Measurements from ENCODE around the gene PCDH9.

PCDH9 gene

DNA sequence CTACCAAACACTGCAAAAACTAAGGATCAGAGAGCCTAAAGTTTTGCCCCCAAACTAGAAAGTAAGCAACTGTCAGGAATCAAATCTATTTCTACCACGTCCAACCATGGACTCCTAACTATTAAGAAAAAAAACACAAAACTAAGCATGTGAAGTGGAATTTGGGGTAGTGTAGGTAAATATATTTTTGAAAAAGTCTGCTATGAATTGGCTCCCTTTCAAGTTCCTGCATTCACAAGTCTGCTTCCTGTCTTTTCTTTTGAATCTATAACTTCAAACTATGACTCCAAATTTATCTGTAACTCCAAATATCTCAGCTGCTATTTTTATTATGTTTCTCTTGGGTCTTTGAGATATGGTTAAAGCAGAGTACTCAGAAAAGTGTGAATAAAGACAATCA, 47.0 kb downstream of the PCDH9 start:
- Histone ChIP-seq H3K27ac (replicated peaks) (no peak overlapping the region), H3K4me3 (replicated peaks; ENCODE audit: insufficient read depth, low read length) (no peak overlapping the region), H3K27me3 (ENCODE audit: insufficient read depth, poor library complexity, severe bottlenecking) (no peaks in the 10 kb centered on the region)
- TF ChIP-seq SPI1 (IDR thresholded peaks at IDR 0.05; ENCODE audit: borderline replicate concordance, low read depth) (no peak), GABPA (IDR thresholded peaks at IDR 0.05; ENCODE audit: low read depth) (no peak), POLR2AphosphoS5 (IDR thresholded peaks at IDR 0.05; ENCODE audit: low read depth) (no peak)
- TF ChIP-seq, protein P1, sequence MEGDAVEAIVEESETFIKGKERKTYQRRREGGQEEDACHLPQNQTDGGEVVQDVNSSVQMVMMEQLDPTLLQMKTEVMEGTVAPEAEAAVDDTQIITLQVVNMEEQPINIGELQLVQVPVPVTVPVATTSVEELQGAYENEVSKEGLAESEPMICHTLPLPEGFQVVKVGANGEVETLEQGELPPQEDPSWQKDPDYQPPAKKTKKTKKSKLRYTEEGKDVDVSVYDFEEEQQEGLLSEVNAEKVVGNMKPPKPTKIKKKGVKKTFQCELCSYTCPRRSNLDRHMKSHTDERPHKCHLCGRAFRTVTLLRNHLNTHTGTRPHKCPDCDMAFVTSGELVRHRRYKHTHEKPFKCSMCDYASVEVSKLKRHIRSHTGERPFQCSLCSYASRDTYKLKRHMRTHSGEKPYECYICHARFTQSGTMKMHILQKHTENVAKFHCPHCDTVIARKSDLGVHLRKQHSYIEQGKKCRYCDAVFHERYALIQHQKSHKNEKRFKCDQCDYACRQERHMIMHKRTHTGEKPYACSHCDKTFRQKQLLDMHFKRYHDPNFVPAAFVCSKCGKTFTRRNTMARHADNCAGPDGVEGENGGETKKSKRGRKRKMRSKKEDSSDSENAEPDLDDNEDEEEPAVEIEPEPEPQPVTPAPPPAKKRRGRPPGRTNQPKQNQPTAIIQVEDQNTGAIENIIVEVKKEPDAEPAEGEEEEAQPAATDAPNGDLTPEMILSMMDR (IDR thresholded peaks at IDR 0.05; ENCODE audit: insufficient read depth, low read length): no peak
- TF ChIP-seq, protein P2, sequence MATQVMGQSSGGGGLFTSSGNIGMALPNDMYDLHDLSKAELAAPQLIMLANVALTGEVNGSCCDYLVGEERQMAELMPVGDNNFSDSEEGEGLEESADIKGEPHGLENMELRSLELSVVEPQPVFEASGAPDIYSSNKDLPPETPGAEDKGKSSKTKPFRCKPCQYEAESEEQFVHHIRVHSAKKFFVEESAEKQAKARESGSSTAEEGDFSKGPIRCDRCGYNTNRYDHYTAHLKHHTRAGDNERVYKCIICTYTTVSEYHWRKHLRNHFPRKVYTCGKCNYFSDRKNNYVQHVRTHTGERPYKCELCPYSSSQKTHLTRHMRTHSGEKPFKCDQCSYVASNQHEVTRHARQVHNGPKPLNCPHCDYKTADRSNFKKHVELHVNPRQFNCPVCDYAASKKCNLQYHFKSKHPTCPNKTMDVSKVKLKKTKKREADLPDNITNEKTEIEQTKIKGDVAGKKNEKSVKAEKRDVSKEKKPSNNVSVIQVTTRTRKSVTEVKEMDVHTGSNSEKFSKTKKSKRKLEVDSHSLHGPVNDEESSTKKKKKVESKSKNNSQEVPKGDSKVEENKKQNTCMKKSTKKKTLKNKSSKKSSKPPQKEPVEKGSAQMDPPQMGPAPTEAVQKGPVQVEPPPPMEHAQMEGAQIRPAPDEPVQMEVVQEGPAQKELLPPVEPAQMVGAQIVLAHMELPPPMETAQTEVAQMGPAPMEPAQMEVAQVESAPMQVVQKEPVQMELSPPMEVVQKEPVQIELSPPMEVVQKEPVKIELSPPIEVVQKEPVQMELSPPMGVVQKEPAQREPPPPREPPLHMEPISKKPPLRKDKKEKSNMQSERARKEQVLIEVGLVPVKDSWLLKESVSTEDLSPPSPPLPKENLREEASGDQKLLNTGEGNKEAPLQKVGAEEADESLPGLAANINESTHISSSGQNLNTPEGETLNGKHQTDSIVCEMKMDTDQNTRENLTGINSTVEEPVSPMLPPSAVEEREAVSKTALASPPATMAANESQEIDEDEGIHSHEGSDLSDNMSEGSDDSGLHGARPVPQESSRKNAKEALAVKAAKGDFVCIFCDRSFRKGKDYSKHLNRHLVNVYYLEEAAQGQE (IDR thresholded peaks at IDR 0.05; ENCODE audit: insufficient replicate concordance, low read depth): no peak
- DNase-seq (ENCODE audit: low read depth in 1 of 2, low spot score in 1 of 2): no peak

DNA sequence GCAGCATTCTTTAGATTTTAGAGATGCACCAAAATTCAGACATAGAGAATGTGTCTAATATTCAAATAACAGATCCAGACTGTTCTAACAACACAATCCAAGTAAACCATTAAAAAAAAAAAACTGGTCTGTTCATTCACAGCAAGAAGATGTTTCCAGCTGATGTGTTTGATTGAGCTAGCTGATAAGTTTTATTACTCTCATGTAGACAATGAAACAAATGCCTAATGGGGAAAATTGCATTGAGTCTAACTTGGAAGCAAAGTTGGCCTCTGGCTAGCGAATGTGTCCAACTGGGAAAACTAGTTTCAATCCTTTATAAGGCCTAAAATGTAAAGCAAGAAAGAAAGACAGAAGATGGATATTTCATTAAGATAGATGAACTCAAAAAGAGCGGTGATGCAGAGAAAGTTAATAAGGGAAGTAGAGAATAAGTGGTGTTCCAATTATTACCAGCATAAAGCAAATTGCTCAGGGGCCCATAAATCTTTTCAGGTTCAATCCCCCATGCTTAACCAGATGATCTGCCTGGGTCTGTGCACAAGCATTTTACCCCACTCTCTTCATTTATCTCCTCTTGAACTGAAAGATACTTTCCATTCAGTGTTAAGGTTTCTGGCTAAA, 54.2 kb downstream of the PCDH9 start:
- Histone ChIP-seq H3K27ac (replicated peaks) (no peak overlapping the region), H3K4me3 (replicated peaks; ENCODE audit: insufficient read depth, low read length) (no peak overlapping the region), H3K27me3 (ENCODE audit: insufficient read depth, poor library complexity, severe bottlenecking) (no peaks in the 10 kb centered on the region)
- TF ChIP-seq SPI1 (IDR thresholded peaks at IDR 0.05; ENCODE audit: borderline replicate concordance, low read depth): no peak
- TF ChIP-seq, protein P1 (IDR thresholded peaks at IDR 0.05; ENCODE audit: insufficient read depth, low read length): no peak
- no peak for TF ChIP-seq POLR2AphosphoS5 (IDR thresholded peaks at IDR 0.05; ENCODE audit: low read depth)
- no peak for DNase-seq (ENCODE audit: low read depth in 1 of 2, low spot score in 1 of 2)

DNA sequence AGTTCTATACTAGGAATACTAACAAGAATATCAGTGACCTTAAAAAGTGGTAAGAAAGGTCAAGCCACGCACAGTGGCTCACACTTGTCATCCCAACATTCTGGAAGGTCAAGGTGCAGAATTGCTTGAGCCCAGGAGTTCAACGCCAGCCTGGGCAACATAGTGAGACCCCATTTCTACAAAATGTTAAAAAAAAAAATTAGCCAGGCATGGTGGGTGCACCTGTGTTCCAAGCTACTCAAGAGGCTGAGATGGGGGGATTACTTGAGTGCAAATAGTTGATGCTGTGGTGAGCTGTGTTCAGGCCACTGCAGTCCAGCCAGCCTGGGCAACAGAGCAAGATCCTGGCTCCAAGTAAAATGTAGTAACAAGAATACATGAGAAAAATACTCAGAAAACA, 61.8 kb downstream of the PCDH9 start:
- no peak for DNase-seq (ENCODE audit: low read depth in 1 of 2, low spot score in 1 of 2)
- Histone ChIP-seq H3K27me3 (ENCODE audit: insufficient read depth, poor library complexity, severe bottlenecking) (no peaks in the 10 kb centered on the region), H3K4me3 (replicated peaks; ENCODE audit: insufficient read depth, low read length) (no peak overlapping the region), H3K27ac (replicated peaks) (no peak overlapping the region)
- no peak for TF ChIP-seq POLR2AphosphoS5 (IDR thresholded peaks at IDR 0.05; ENCODE audit: low read depth)
- no peak for TF ChIP-seq SPI1 (IDR thresholded peaks at IDR 0.05; ENCODE audit: borderline replicate concordance, low read depth)
- no peak for TF ChIP-seq GABPA (IDR thresholded peaks at IDR 0.05; ENCODE audit: low read depth)
- TF ChIP-seq, protein P2 (IDR thresholded peaks at IDR 0.05; ENCODE audit: insufficient replicate concordance, low read depth): no peak
- TF ChIP-seq, protein P1 (IDR thresholded peaks at IDR 0.05; ENCODE audit: insufficient read depth, low read length): no peak

DNA sequence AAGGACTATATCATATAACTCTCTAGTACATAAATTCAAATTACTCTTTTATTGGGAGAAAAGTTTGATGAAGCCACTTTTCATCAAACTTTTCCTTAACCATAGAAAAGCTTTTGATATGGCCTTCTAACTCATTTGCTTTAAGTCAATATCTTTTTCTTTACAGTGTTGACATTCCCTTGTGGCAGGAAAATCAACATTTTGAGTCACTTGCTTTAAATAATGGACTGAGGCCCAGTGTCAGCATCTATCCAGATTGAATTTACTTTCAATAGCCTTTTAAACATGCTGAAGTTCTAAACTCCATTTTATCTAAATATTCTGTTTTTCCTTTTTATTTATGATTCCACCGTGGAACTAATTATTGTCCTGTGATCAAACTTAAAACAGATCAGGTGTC, 62.7 kb downstream of the PCDH9 start:
- TF ChIP-seq SPI1 (IDR thresholded peaks at IDR 0.05; ENCODE audit: borderline replicate concordance, low read depth): no peak
- TF ChIP-seq, protein P1 (IDR thresholded peaks at IDR 0.05; ENCODE audit: insufficient read depth, low read length): no peak
- no peak for TF ChIP-seq GABPA (IDR thresholded peaks at IDR 0.05; ENCODE audit: low read depth)
- TF ChIP-seq, protein P2 (IDR thresholded peaks at IDR 0.05; ENCODE audit: insufficient replicate concordance, low read depth): no peak
- TF ChIP-seq POLR2AphosphoS5 (IDR thresholded peaks at IDR 0.05; ENCODE audit: low read depth): no peak
- Histone ChIP-seq H3K4me3 (replicated peaks; ENCODE audit: insufficient read depth, low read length) (no peak overlapping the region), H3K27ac (replicated peaks) (no peak overlapping the region), H3K27me3 (ENCODE audit: insufficient read depth, poor library complexity, severe bottlenecking) (no peaks in the 10 kb centered on the region)
- DNase-seq (ENCODE audit: low read depth in 1 of 2, low spot score in 1 of 2): no peak
